Glutamatergic neuron (in vitro differentiated cells): ENCODE data around the gene RCBTB2. TPM values are rescaled to one million over a fixed set of nuclear protein-coding genes. Genes with fewer than 3 reads are reported as not detected.

Experiments
- DNase-seq: peaks from one replicate; pipeline ENCODE4 v3.0.0; 2022
- H3K27ac Mint-ChIP-seq: one replicate; pipeline ENCODE4 v1.8.0; 2020; ENCODE audit warnings: mild to moderate bottlenecking, mixed read lengths, inconsistent platforms; ENCODE audit not compliant: unreplicated experiment
- H3K27me3 Mint-ChIP-seq: one replicate; pipeline ENCODE4 v1.8.0; 2020; ENCODE audit warnings: mild to moderate bottlenecking, moderate library complexity, mixed read lengths, inconsistent platforms; ENCODE audit not compliant: unreplicated experiment
- H3K36me3 Mint-ChIP-seq: one replicate; pipeline ENCODE4 v1.8.0; 2020; ENCODE audit warnings: mild to moderate bottlenecking, mixed read lengths, inconsistent platforms; ENCODE audit not compliant: unreplicated experiment
- H3K4me1 Mint-ChIP-seq: one replicate; pipeline ENCODE4 v1.8.0; 2020; ENCODE audit warnings: mild to moderate bottlenecking, low read depth, mixed read lengths, inconsistent platforms; ENCODE audit not compliant: unreplicated experiment
- H3K4me3 Mint-ChIP-seq: one replicate; pipeline ENCODE4 v1.8.0; 2020; ENCODE audit warnings: mild to moderate bottlenecking, mixed read lengths, inconsistent platforms; ENCODE audit not compliant: unreplicated experiment
- H3K9me3 Mint-ChIP-seq: one replicate; pipeline ENCODE4 v1.8.0; 2020; ENCODE audit warnings: mild to moderate bottlenecking, moderate library complexity, mixed read lengths, inconsistent platforms; ENCODE audit not compliant: unreplicated experiment
- CTCF ChIP-seq: fragments of 200-600 bp; sonication (generic); IDR thresholded peaks from one replicate; pipeline ENCODE4 v1.5.0; 2021; ENCODE audit not compliant: partially characterized antibody, unreplicated experiment
- total RNA-seq: library from RNA; stranded (reverse); fragmentation: NEBNext Ultra II Directional; extraction: Animal tissue kit (Norgen Biotek cat#: 25700); gene quantifications from one replicate; pipeline ENCODE4 v1.2.1, GENCODE V29; 2021; ENCODE audit not compliant: unreplicated experiment

RCBTB2 gene
- total RNA-seq, 1 donor from 2014 or later: 7.4 TPM

- Mint-ChIP-seq H3K4me1 (no peaks in the 10 kb centered on the region), H3K4me3 (no peak overlapping the region), H3K9me3 (no peaks in the 10 kb centered on the region), H3K27me3 (no peaks in the 10 kb centered on the region), H3K36me3 (no peaks in the 10 kb centered on the region), H3K27ac (no peak overlapping the region)
- no peak for DNase-seq
- TF ChIP-seq CTCF: no peak
Measured at GRCh38 chr13:48478391-48478790, 54.5 kb downstream of the RCBTB2 start.

DNA sequence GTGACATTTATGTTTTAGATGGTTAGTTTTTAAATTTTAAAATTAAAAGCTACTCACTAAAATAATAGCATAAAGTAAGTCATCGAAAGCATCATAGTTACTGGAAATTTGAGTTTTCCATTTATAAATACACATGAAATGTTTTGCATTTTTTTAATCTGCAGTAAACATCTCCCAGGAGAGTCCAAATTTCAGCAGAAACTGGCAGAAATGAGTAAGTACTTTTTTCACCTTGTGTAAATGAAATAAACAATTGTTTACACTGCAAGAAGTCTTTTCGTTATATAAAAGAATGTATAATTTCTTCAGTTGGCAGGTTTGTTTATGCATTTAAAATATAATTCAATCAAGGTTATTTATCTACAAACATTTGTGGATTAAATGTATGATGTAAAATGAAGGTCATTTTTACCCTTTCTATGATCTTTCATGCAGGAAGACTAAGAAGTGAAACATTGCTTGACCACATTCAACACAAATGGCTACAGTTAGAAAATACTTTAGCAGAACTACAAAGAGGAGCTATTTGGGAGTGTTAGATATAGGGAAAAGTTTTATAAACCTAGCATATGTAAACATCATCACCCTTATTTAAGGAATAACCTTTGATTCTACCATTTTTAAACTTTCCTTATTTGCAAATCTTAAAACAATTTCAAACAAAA, 55.6 kb downstream of the RCBTB2 start:
- no peak for DNase-seq
- no peaks in the 10 kb centered on the region for H3K36me3 Mint-ChIP-seq
- no peaks in the 10 kb centered on the region for H3K27me3 Mint-ChIP-seq
- H3K4me3 Mint-ChIP-seq: no peak overlapping the region
- no peaks in the 10 kb centered on the region for H3K4me1 Mint-ChIP-seq
- no peak for TF ChIP-seq CTCF
- no peak overlapping the region for H3K27ac Mint-ChIP-seq
- no peaks in the 10 kb centered on the region for H3K9me3 Mint-ChIP-seq

GRCh38 chr13:48476686-48477085, 56.2 kb downstream of the RCBTB2 start:
- no peak for TF ChIP-seq CTCF
- Mint-ChIP-seq H3K9me3 (no peaks in the 10 kb centered on the region), H3K36me3 (no peaks in the 10 kb centered on the region), H3K4me3 (no peak overlapping the region), H3K27me3 (no peaks in the 10 kb centered on the region), H3K4me1 (no peaks in the 10 kb centered on the region), H3K27ac (no peak overlapping the region)
- no peak for DNase-seq

GRCh38 chr13:48476215-48476614, 56.7 kb downstream of the RCBTB2 start:
- Mint-ChIP-seq H3K9me3 (no peaks in the 10 kb centered on the region), H3K36me3 (no peaks in the 10 kb centered on the region), H3K4me3 (no peak overlapping the region), H3K27ac (no peak overlapping the region), H3K4me1 (no peaks in the 10 kb centered on the region), H3K27me3 (no peaks in the 10 kb centered on the region)
- no peak for DNase-seq
- no peak for TF ChIP-seq CTCF

GRCh38 chr13:48475230-48475629, 57.6 kb downstream of the RCBTB2 start:
- Mint-ChIP-seq H3K36me3 (no peaks in the 10 kb centered on the region), H3K9me3 (no peaks in the 10 kb centered on the region), H3K27me3 (no peaks in the 10 kb centered on the region), H3K27ac (no peak overlapping the region), H3K4me3 (no peak overlapping the region), H3K4me1 (no peaks in the 10 kb centered on the region)
- DNase-seq: no peak
- TF ChIP-seq CTCF: no peak
